C4-2B (cell line): ENCODE measurements around the gene NKTR.

ENCODE experiments used
- ZFX ChIP-seq: fragments of 450-650 bp; IDR thresholded peaks from 2 replicates; pipeline ENCODE4 v1.6.1; 2017
- TF ChIP-seq, protein P1 (sequence below): fragments of 450-650 bp; conservative IDR thresholded peaks from 2 replicates; pipeline ENCODE4 v1.5.1; 2017; ENCODE audit warnings: mild to moderate bottlenecking

DNA sequence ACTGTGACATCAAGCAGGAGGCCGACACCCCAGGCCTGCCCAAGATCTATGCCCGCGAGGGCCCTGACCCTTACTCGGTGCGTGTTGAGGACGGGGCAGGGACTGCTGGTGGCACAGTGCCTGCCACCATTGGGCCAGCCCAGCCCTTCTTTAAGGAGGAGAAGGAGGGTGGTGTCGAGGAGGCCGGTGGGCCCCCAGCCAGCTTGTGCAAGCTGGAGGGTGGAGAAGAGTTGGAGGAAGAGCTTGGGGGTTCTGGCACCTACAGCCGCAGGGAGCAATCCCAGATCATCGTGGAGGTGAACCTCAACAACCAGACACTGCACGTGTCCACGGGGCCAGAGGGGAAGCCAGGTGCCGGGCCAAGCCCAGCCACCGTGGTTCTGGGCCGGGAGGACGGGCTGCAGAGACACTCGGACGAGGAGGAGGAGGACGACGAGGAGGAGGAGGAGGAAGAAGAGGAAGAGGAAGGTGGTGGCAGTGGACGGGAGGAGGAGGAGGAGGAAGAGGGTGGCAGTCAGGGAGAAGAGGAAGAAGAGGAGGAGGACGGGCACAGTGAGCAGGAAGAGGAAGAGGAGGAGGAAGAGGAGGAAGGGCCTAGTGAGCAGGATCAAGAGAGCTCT lies 58.4 kb downstream of the NKTR start:
- TF ChIP-seq, protein P1, sequence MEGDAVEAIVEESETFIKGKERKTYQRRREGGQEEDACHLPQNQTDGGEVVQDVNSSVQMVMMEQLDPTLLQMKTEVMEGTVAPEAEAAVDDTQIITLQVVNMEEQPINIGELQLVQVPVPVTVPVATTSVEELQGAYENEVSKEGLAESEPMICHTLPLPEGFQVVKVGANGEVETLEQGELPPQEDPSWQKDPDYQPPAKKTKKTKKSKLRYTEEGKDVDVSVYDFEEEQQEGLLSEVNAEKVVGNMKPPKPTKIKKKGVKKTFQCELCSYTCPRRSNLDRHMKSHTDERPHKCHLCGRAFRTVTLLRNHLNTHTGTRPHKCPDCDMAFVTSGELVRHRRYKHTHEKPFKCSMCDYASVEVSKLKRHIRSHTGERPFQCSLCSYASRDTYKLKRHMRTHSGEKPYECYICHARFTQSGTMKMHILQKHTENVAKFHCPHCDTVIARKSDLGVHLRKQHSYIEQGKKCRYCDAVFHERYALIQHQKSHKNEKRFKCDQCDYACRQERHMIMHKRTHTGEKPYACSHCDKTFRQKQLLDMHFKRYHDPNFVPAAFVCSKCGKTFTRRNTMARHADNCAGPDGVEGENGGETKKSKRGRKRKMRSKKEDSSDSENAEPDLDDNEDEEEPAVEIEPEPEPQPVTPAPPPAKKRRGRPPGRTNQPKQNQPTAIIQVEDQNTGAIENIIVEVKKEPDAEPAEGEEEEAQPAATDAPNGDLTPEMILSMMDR, result no peak
- no peak for TF ChIP-seq ZFX
